Upper lobe of right lung (tissue), 1 donor: Measurements from ENCODE around the gene KRTAP5-4. TPM values are rescaled to one million over a fixed set of nuclear protein-coding genes. Genes with fewer than 3 reads are reported as not detected.
"Not testable (repeated sequence)": the region's sequence is repeated elsewhere in the genome, so short reads cannot be mapped to it uniquely, and the experiment has no call there.

Source experiments
- ATAC-seq: fragments of 200-7000 bp; cut with Tn5 transposase; one replicate; pipeline ENCODE4 v1.9.1; 2020; ENCODE audit warnings: mild to moderate bottlenecking, moderate library complexity
- DNase-seq: peaks from one replicate; pipeline ENCODE4 v3.0.0-alpha.2; 2020
- H3K27ac ChIP-seq: fragments of 200-600 bp; one replicate; pipeline ENCODE4 v1.8.0; 2022
- H3K27me3 ChIP-seq: fragments of 200-600 bp; one replicate; pipeline ENCODE4 v1.8.0; 2022; ENCODE audit warnings: mild to moderate bottlenecking
- H3K36me3 ChIP-seq: fragments of 200-600 bp; one replicate; pipeline ENCODE4 v1.8.0; 2022
- H3K4me1 ChIP-seq: fragments of 200-600 bp; one replicate; pipeline ENCODE4 v1.8.0; 2022
- H3K4me3 ChIP-seq: fragments of 200-600 bp; one replicate; pipeline ENCODE4 v1.8.0; 2022; ENCODE audit warnings: mild to moderate bottlenecking
- H3K9me3 ChIP-seq: fragments of 200-600 bp; one replicate; pipeline ENCODE4 v1.8.0; 2022
- CTCF ChIP-seq: fragments of 200-600 bp; IDR thresholded peaks from one replicate; pipeline ENCODE4 v1.8.0; 2022; ENCODE audit warnings: antibody characterized with exemption
- intact Hi-C: fragments of 100-400 bp; cut with DNase I; formaldehyde crosslinking; loops from one replicate; pipeline ENCODE4 v1.11.0; 2022
- total RNA-seq: library from RNA; stranded (reverse); fragmentation: NEBNext Ultra II Directional; extraction: Animal tissue kit (Norgen Biotek cat#: 25700); gene quantifications from one replicate; pipeline ENCODE4 v1.2.1, GENCODE V29; 2021
- donor health status: DM: no; HTN: yes; CAD: no; lungs with severe emphysema.

The KRTAP5-4 gene
- total RNA-seq, 1 donor from 2014 or later: not detected

GRCh38 chr11:1597331-1597993 lies 24.5 kb downstream of the KRTAP5-4 start:
- Histone ChIP-seq H3K27me3 (peaks cover 7% of the 10 kb centered on the region), H3K9me3 (no peaks in the 10 kb centered on the region)
- DNase-seq: no peak

GRCh38 chr11:1596576-1597121 lies 25.3 kb downstream of the KRTAP5-4 start:
- H3K27ac ChIP-seq, ATAC-seq, H3K4me1 ChIP-seq, DNase-seq, H3K36me3 ChIP-seq, H3K4me3 ChIP-seq, H3K9me3 ChIP-seq, intact Hi-C loops: not testable (repeated sequence)
- peaks cover 12% of the 10 kb centered on the region for H3K27me3 ChIP-seq

More at GRCh38 chr11:1597331-1597993, 24.5 kb downstream of the KRTAP5-4 start:
- intact Hi-C loops: no loop called here
- Histone ChIP-seq H3K4me1 (peaks cover 8% of the 10 kb centered on the region), H3K27ac (no peak overlapping the region), H3K4me3 (no peak overlapping the region), H3K36me3 (no peaks in the 10 kb centered on the region)
- no peak for ATAC-seq
- no peak for TF ChIP-seq CTCF

- DNase-seq, H3K4me3 ChIP-seq, H3K36me3 ChIP-seq, ATAC-seq, H3K9me3 ChIP-seq, H3K27ac ChIP-seq, intact Hi-C loops, H3K4me1 ChIP-seq: not testable (repeated sequence)
- H3K27me3 ChIP-seq: peaks cover 12% of the 10 kb centered on the region
Measured at GRCh38 chr11:1595994-1596575, 25.9 kb downstream of the KRTAP5-4 start.

- Histone ChIP-seq H3K4me3 (no peak overlapping the region), H3K27ac (no peak overlapping the region), H3K36me3 (no peaks in the 10 kb centered on the region), H3K27me3 (peaks cover 12% of the 10 kb centered on the region), H3K9me3 (no peaks in the 10 kb centered on the region), H3K4me1 (peaks cover 8% of the 10 kb centered on the region)
- no peak for ATAC-seq
- DNase-seq: no peak
- intact Hi-C loops: no loop called here
- no peak for TF ChIP-seq CTCF
Measured at GRCh38 chr11:1592628-1593027, 29.3 kb downstream of the KRTAP5-4 start.

GRCh38 chr11:1589996-1590395 lies 31.9 kb downstream of the KRTAP5-4 start:
- Histone ChIP-seq H3K4me1 (no peaks in the 10 kb centered on the region), H3K4me3 (no peak overlapping the region), H3K9me3 (no peaks in the 10 kb centered on the region), H3K27me3 (peaks cover 7% of the 10 kb centered on the region), H3K27ac (no peak overlapping the region), H3K36me3 (no peaks in the 10 kb centered on the region)
- no peak for TF ChIP-seq CTCF
- no peak for DNase-seq
- intact Hi-C loops: no loop called here
- no peak for ATAC-seq

GRCh38 chr11:1589191-1589963 lies 32.6 kb downstream of the KRTAP5-4 start:
- H3K27ac ChIP-seq, intact Hi-C loops, H3K4me1 ChIP-seq, DNase-seq, H3K27me3 ChIP-seq, H3K4me3 ChIP-seq, H3K9me3 ChIP-seq, H3K36me3 ChIP-seq: not testable (repeated sequence)
- peak; percentile 85 for ATAC-seq

GRCh38 chr11:1586699-1587098 lies 35.2 kb downstream of the KRTAP5-4 start:
- Histone ChIP-seq H3K27me3 (no peaks in the 10 kb centered on the region), H3K36me3 (no peaks in the 10 kb centered on the region), H3K4me3 (no peak overlapping the region), H3K9me3 (no peaks in the 10 kb centered on the region), H3K27ac (no peak overlapping the region), H3K4me1 (no peaks in the 10 kb centered on the region)
- no peak for TF ChIP-seq CTCF
- intact Hi-C loops: no loop called here
- DNase-seq (no peak), ATAC-seq (no peak)

- H3K36me3 ChIP-seq, H3K9me3 ChIP-seq, H3K27ac ChIP-seq, H3K4me3 ChIP-seq, H3K27me3 ChIP-seq, DNase-seq, ATAC-seq, intact Hi-C loops, H3K4me1 ChIP-seq: not testable (repeated sequence)
Measured at GRCh38 chr11:1584661-1585370, 37.1 kb downstream of the KRTAP5-4 start, which contains the start of gene KRTAP5-1. KRTAP5-1 (minus strand) TSS chr11:1585283; CDS start chr11:1585249, 34 bp downstream.

GRCh38 chr11:1582909-1583308 lies 39.0 kb downstream of the KRTAP5-4 start:
- DNase-seq, H3K36me3 ChIP-seq, H3K4me1 ChIP-seq, H3K4me3 ChIP-seq, H3K9me3 ChIP-seq, ATAC-seq, H3K27ac ChIP-seq, H3K27me3 ChIP-seq, intact Hi-C loops: not testable (repeated sequence)
